ENCODE measurements around the gene SQSTM1. TPM values are rescaled to one million over a fixed set of nuclear protein-coding genes. Genes with fewer than 3 reads are reported as not detected.
A peak's percentile ranks its signal among the peaks of the same experiment; 100 is the strongest.

The SQSTM1 gene
- total and polyA plus RNA-seq, 5 experiments from 2014 or later: 144 to 370 (median 157) TPM

DNA sequence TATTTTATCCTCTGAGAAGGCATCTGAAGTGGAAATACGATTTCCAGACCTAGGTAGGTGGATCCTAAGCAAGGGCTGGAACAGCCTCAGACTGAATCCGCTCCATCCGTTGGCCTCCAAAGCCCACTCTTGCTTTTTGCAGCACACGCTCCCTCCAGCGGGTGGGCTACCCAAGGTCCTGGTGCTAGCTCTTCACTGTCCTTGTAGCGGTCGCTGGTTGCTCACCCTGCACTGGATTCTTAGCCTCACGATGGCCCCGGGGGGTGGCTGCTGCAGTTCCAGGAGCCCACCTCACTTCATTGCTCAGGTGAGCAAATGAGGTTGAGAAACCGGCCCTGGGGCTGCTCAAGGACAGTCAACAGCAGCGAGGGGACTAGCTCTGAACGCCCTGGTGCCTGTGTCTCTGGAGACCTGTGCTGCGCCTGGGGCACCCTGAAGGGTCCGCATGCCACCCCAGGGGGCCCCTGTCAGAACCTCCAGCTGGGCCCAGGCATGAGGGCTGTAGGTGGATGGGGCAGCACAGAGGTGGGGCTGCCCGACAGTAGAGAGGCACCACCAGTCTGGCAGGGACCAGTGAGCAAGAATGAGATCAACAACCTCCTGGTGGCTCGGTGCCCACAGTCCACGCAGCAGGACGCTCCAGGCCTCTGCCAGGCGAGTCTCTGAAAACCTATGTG, 18.4 kb upstream of the SQSTM1 start:
- no peak for ATAC-seq
- Mint-ChIP-seq H3K4me1 (peaks cover 22 to 42% (median 35%) of the 10 kb centered on the region in 4 donors), H3K27me3 (peaks cover 0 to 3% (median 0%) of the 10 kb centered on the region in 5 donors), H3K27ac (peak overlapping the region in 3 of 10 donors; percentile 70 to 82 (median 82)), H3K9me3 (no peaks in the 10 kb centered on the region), H3K36me3 (peaks cover 0 to 13% (median 2%) of the 10 kb centered on the region in 3 donors), H3K4me3 (peak overlapping the region in 4 of 10 donors; percentile 36 to 53 (median 46))
- POLR2A ChIA-PET: interaction anchor here (0.5 to 7.8 kb wide), 12 partner anchors 9 to 251 kb away, joined by 3 to 154 read pairs (median 4); partner anchors contain the start of genes HNRNPH1, LTC4S, MRNIP and SQSTM1
- no peak for DNase-seq

DNA sequence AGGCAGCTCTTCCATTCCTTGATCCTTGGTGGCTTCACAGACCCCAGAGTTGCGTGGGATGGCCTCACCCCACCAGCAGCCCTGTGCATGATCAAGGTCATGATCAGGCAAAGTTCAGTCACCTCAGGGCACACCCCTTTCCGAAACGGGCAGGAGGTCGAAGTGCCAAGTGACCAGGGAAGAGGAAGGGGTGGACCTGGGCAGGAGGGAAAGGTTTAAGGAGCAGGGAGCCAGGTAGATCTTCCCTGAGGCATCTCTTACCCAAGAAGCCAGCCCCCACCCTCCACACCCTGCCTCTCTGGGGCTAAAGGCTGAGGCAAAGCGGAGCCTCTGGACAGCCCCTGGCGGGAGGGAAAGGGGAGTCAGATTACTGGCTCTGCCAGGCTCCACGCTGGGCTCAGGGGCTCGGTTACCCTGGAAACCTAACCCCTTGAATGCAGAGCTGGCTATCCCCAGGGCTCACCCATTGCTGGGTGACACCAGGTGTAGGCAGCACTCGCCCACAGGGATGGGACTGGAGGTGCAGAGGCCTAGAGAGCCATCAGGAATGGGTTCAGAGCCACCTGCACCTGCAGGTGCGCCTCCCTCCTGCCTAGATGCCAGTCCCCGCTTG, 17.6 kb upstream of the SQSTM1 start:
- Mint-ChIP-seq H3K27ac (peak overlapping the region in 6 of 10 donors; percentile 15 to 90 (median 82)), H3K9me3 (no peaks in the 10 kb centered on the region), H3K36me3 (peaks cover 0 to 13% (median 2%) of the 10 kb centered on the region in 3 donors), H3K27me3 (peaks cover 0 to 3% (median 0%) of the 10 kb centered on the region in 5 donors), H3K4me3 (peak overlapping the region in 4 of 10 donors; percentile 85 to 92 (median 88)), H3K4me1 (peaks cover 22 to 42% (median 35%) of the 10 kb centered on the region in 4 donors)
- POLR2A ChIA-PET: interaction anchor here (0.6 to 7.8 kb wide), 11 partner anchors 9 to 252 kb away, joined by 3 to 154 read pairs (median 5); partner anchors contain the start of genes HNRNPH1, LTC4S, MRNIP and SQSTM1
- ATAC-seq: no peak
- no peak for DNase-seq

DNA sequence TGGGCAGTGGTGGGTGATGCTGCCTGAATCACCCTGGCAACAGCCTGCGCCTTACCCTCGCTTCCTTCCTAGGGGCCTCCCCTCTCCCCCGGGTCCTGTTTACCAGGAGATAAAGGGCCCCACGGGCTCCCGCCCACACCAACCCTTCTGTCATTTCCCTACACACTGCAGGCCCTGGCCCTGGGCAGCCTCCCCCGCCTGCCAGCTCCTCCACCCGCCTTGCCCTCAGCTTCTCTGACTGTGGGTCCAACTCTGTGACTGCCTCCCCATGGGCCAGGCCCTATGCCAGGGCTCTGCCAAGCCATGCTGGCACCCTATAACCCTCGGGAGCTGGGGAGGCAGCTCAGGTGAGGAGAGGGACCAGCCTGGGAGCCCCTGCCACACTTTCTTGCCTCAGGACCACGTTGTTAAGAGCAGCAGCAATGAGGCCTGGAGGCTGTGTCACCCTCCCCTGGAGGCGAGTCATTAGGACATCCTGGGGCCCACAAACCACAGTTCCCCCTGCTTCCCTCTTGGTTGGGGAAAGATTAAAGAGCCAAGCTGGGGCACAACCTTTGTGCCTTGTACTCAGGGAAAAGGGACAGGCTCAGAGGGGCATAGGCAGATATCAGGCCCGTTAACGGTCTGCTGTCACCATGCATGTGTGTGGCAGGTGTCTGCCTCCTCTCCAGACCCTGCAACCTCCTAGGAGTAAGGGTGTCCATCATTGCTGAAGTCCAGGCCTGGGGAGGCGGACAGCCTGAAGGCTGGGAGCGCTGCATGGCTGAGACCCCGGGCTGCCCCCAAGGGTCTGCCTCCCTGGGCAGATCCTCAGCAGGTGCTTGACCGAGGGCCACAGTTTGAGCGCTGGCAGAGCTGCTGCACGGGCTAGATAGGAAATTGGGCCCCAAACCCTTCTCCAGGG, 16.8 kb upstream of the SQSTM1 start:
- no peaks in the 10 kb centered on the region for H3K9me3 Mint-ChIP-seq

DNA sequence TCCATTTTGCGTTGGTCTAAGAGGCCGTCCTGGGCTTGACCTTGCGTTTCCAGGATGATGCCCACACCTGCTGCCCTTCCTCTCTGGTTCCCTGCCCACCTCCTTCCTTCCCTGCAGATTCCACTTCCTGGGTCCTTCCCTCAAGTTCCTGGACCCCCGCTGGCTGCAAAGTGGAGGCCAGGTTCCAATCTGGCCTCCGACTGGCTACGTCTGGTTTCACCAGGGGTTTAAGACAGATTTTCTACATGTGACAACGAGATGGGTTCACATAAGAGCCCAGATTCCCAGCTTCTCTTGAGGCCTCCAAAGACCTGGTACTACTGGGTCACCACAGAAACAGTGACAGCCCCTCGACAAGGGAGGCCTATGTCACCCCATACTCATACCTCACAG, 16.2 kb upstream of the SQSTM1 start:
- Mint-ChIP-seq H3K36me3 (peaks cover 0 to 7% (median 2%) of the 10 kb centered on the region in 3 donors), H3K4me3 (peak overlapping the region; percentile 79 to 92 (median 86)), H3K4me1 (peaks cover 22 to 42% (median 37%) of the 10 kb centered on the region in 4 donors), H3K9me3 (no peaks in the 10 kb centered on the region), H3K27me3 (peaks cover 0 to 3% (median 0%) of the 10 kb centered on the region in 5 donors), H3K27ac (peak overlapping the region; percentile 16 to 93 (median 87))
- no peak for ATAC-seq
- no peak for DNase-seq
- POLR2A ChIA-PET: interaction anchor here (0.8 to 7.8 kb wide), 4 partner anchors 10 to 181 kb away, joined by 4 to 154 read pairs (median 11); partner anchors contain the start of genes HNRNPH1, LTC4S and SQSTM1

More for the DNA sequence above, 16.8 kb upstream of the SQSTM1 start:
- DNase-seq (peak in 3 of 10 donors; percentile 41 to 74 (median 45)), ATAC-seq (peak; percentile 33 to 40)
- peak overlapping the region; percentile 73 to 93 (median 84) for H3K27ac Mint-ChIP-seq
- H3K4me1 Mint-ChIP-seq: peaks cover 22 to 42% (median 38%) of the 10 kb centered on the region in 4 donors
- POLR2A ChIA-PET: interaction anchor here (0.7 to 7.8 kb wide), 8 partner anchors 10 to 253 kb away, joined by 3 to 154 read pairs (median 6); partner anchors contain the start of genes HNRNPH1, LTC4S, MRNIP and SQSTM1
- peak overlapping the region; percentile 79 to 92 (median 86) for H3K4me3 Mint-ChIP-seq
- peaks cover 0 to 3% (median 0%) of the 10 kb centered on the region in 5 donors for H3K27me3 Mint-ChIP-seq
- H3K36me3 Mint-ChIP-seq: peaks cover 0 to 13% (median 2%) of the 10 kb centered on the region in 3 donors

DNA sequence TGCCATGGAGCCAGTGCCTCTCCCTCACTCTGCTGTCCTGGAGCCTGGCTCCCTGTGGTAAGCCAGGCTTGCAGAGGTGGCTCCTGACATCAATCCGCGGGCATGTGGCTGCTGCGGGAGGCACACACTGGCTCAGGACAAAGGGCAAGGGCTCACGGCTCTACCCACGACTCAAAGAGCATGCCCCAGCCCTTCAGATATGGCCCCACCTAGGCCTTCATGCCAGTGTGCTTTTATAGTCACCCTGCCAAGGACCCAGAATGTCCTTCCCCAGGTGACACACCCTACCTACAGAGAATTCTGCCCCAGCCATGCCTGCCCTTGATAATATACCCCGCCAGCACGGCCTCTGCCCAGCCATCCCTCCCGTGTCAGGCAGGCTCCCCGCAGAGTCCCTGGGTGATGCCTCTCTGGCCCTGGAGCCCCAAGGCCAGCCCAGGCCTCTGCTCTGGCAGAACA, 15.6 kb upstream of the SQSTM1 start:
- no peak for ATAC-seq
- peak overlapping the region; percentile 79 to 92 (median 86) for H3K4me3 Mint-ChIP-seq
- H3K9me3 Mint-ChIP-seq: no peaks in the 10 kb centered on the region
- peaks cover 22 to 42% (median 36%) of the 10 kb centered on the region in 4 donors for H3K4me1 Mint-ChIP-seq
- POLR2A ChIA-PET: interaction anchor here (1.0 to 7.8 kb wide), 7 partner anchors 9 to 181 kb away, joined by 3 to 154 read pairs (median 8); partner anchors contain the start of genes HNRNPH1, LTC4S and SQSTM1
- DNase-seq: no peak
- H3K27ac Mint-ChIP-seq: peak overlapping the region; percentile 73 to 93 (median 89)
- H3K27me3 Mint-ChIP-seq: peaks cover 0 to 3% (median 0%) of the 10 kb centered on the region in 5 donors
- H3K36me3 Mint-ChIP-seq: peaks cover 0 to 3% (median 2%) of the 10 kb centered on the region in 3 donors

DNA sequence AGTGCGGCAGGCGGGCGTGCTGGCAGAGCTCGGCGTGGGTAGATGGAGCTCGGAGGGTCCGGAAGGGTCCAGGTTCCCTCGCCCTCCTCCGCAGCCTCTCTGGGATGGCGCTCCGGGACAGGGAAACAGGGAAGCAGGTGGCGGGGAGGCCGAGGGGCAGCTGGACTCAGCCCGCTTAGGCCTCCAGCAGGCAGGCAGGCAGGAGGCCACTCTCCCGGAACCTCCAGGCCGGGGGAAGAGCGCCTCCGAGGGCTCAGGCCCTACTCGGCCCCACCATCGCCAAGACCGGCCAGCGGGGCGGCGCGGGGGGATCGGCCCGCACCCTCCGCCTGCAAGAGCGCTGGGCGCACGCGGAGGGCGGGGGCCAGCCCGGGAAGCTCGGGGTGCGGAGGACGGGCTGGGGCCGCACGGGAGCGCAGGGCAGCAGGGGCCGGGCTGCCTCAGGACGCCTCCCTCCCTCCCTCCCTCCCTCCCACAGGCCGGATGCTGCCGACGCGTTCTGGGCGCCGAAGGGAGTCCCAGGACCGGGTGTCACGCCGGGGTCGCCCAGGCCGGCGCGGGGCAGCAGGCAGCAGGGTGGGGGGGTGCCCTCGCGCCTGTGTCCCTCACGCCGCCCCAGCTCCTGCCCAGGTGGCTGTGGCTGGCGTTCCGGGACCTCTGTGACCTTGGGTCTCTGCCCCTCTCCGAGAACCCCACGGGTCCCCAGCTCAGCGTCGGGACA, 15.0 kb upstream of the SQSTM1 start:
- Mint-ChIP-seq H3K4me3 (peak overlapping the region; percentile 79 to 92 (median 86)), H3K27ac (peak overlapping the region in 9 of 10 donors; percentile 73 to 93 (median 89)), H3K9me3 (no peaks in the 10 kb centered on the region), H3K4me1 (peaks cover 22 to 42% (median 36%) of the 10 kb centered on the region in 4 donors), H3K27me3 (peaks cover 0 to 3% (median 0%) of the 10 kb centered on the region in 5 donors), H3K36me3 (peaks cover 0 to 3% (median 2%) of the 10 kb centered on the region in 3 donors)
- POLR2A ChIA-PET: interaction anchor here (0.6 to 7.8 kb wide), 9 partner anchors 9 to 182 kb away, joined by 3 to 154 read pairs (median 7); partner anchors contain the start of genes HNRNPH1, LTC4S and SQSTM1
- ATAC-seq (peak in 1 of 2 donors; percentile 10), DNase-seq (no peak)

DNA sequence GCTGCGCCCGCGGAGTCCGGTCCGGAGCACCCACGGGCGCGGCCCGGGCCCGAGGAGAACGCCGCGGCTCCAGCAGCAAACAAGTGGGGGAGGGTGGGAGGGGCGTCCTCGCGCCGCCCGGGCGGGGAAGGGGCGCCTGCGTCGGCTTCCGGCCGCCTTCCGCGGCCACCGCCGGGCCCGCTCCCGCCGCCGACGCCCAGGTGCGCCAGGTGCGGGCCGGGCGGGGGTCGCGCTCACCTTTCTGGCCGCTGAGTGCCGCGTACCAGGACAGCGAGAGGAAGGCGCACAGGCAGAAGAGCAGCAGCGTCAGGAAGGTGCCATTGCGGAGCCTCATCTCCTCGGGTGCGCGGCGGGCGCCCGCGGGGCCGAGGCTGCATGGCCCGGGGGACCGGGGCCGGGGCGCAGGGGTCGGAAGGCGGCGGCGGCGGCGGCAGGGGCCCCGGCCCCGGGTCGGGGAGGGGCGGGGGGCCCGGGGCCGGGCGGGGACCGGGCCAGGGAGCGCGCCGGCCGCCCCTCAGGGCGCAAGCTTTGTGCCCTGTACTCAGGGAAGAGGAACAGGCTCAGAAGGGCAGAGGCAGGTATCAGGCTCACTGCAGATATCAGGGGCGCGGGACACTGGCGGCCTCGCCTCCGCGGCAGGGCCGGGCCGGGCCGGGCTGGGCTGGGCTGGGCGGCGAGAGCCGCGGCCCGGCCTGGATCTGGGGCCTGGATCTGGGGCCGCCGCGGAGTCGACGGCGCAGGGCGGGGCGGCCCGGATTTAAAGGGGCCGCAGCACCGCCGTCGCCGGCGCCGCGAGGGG, 14.3 kb upstream of the SQSTM1 start, which contains the start of gene MGAT4B:
TSS of gene MGAT4B (minus strand) at position 617 of the 799 bp plus-strand sequence. CDS start at position 334, 283 bp downstream.
- H3K27ac Mint-ChIP-seq: peak within 1 kb of the TSS in 5 of 10 donors; percentile 15 to 78 (median 65)
- H3K27me3 Mint-ChIP-seq: peaks cover 0 to 3% (median 0%) of the 10 kb centered on the region in 5 donors
- POLR2A ChIA-PET: interaction anchor here (0.6 to 7.8 kb wide), 11 partner anchors 10 to 183 kb away, joined by 3 to 154 read pairs (median 5); partner anchors contain the start of genes HNRNPH1, LTC4S, MRNIP and SQSTM1
- peaks cover 22 to 41% (median 36%) of the 10 kb centered on the region in 4 donors for H3K4me1 Mint-ChIP-seq
- no peaks in the 10 kb centered on the region for H3K9me3 Mint-ChIP-seq
- peak; percentile 73 to 74 for ATAC-seq
- H3K4me3 Mint-ChIP-seq: peak within 1 kb of the TSS; percentile 62 to 88 (median 78)
- peaks cover 0 to 4% (median 2%) of the 10 kb centered on the region in 3 donors for H3K36me3 Mint-ChIP-seq
- peak in 7 of 10 donors; percentile 41 to 61 (median 54) for DNase-seq

DNA sequence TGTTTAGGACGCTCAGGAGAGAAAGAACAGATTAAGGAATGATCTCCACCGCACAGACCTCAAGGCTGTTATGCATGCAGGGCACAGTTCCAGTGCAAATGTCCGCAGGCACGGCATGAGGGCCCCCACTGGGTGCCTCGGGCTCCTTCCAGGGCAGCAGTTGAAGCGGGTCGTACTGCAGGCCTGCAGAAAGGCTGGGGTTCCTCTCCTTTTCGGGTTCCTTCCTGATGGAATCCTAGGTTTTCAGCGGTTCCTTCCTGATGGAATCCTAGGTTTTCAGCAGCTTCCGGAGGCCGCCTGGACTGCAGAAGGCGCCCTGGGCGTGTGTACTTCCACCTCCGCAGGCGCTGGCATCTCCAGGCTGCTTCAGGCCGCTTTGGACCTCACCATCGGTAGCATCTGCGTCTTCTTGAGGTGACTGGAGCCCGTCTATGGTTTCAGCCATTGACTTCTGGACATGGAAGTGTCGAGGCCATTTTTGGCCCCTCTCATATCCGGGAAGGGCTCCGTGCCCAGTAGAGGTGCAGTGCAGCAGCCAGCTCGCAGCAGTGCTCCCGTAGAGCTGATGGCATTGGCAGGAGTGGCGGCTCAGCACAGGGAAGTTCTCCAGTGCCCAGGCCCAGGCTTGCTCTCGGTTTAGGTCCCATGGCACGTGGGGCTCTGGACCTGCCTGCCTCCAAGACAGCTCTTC, 8.4 kb upstream of the SQSTM1 start:
- Mint-ChIP-seq H3K36me3 (peaks cover 0 to 15% (median 0%) of the 10 kb centered on the region in 3 donors), H3K4me1 (peaks cover 2 to 9% (median 8%) of the 10 kb centered on the region in 4 donors), H3K4me3 (no peak overlapping the region), H3K9me3 (no peaks in the 10 kb centered on the region), H3K27ac (no peak overlapping the region), H3K27me3 (no peaks in the 10 kb centered on the region)
- ATAC-seq (no peak), DNase-seq (no peak)
- POLR2A ChIA-PET: interaction anchor here (1.8 kb wide), 1 partner anchor 10 kb away, joined by 8 read pairs; no protein-coding TSS in a partner anchor

DNA sequence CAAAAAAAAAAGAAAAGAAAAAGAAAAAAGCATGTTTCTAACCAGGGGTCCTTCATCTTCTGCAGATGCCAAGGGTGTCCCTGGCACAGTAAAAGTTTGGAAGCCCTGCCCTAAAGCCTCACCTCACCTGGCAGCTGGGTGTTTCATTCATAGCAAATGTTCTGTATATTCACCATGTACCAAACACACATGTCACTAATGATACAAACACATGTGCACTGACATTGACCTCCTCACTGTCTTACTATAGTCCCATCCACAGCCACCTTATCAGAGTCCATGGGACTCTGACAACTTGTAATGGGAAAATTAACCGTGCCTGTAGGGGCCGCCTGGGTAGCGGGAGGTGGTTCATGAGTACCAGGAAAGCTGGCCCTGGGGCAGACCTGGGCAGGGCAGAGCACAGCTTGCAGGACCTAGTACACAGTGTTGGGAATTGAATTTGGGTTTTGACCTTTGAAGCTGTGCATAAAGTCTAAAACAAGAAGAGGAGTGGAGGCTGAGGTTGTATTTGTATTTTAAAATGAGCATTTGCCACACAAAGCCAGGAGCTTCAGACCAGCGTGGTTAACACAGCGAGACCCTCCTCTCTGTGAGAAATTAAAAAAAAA, 7.6 kb upstream of the SQSTM1 start:
- Mint-ChIP-seq H3K4me1 (peaks cover 4 to 15% (median 14%) of the 10 kb centered on the region in 4 donors), H3K27ac (peak overlapping the region in 1 of 10 donors; percentile 35), H3K36me3 (peaks cover 0 to 15% (median 0%) of the 10 kb centered on the region in 3 donors), H3K4me3 (no peak overlapping the region), H3K27me3 (no peaks in the 10 kb centered on the region), H3K9me3 (no peaks in the 10 kb centered on the region)
- ATAC-seq (no peak), DNase-seq (no peak)
- POLR2A ChIA-PET: interaction anchor here (1.8 kb wide), 1 partner anchor 10 kb away, joined by 8 read pairs; no protein-coding TSS in a partner anchor

All from naive thymus-derived CD8-positive, alpha-beta T cell (primary cell).